Measurements from ENCODE around the gene RPL37A.

GRCh38 chr2:216501854-216502253 lies 3.2 kb downstream of the RPL37A start:
- TF ChIP-seq CTCF (IDR thresholded peaks at IDR 0.05; ENCODE audit: insufficient read depth, low read length), result no peak
- no peak; the same call in 1 of the 2 replicates for TF ChIP-seq POLR2AphosphoS5 (IDR thresholded peaks at IDR 0.05; ENCODE audit: low read depth)
